Esophagus squamous epithelium (tissue), 5 donors: ENCODE data around the gene A3GALT2. TPM values are rescaled to one million over a fixed set of nuclear protein-coding genes. Genes with fewer than 3 reads are reported as not detected.
A peak's percentile ranks its signal among the peaks of the same experiment; 100 is the strongest.

Experiments used
- DNase-seq: peaks from one replicate; lab custom pipeline; 2025; lab: John Stamatoyannopoulos, UW
- H3K27ac ChIP-seq, 4 donors: fragments of 200-600 bp; sonication (generic); one replicate each; pipeline ENCODE4 v1.5.1; 2016 to 2019; ENCODE audit warnings: mild to moderate bottlenecking in 1 of 4
- H3K27me3 ChIP-seq, 4 donors: fragments of 200-600 bp; sonication (generic); 1 replicate in 3 of 4; 2 replicates in 1 of 4; pipeline versions ENCODE4 v1.5.1 to v1.6.0; 2017 to 2021; ENCODE audit warnings: antibody characterized with exemption in 1 of 4
- H3K36me3 ChIP-seq, 3 donors: fragments of 200-600 bp; sonication (generic); one replicate each; pipeline ENCODE4 v1.5.1; 2016 to 2019
- H3K4me1 ChIP-seq, 3 donors: fragments of 200-600 bp; sonication (generic); one replicate each; pipeline ENCODE4 v1.5.1; 2017 to 2019
- H3K4me3 ChIP-seq, 4 donors: fragments of 200-600 bp; sonication (generic); 1 replicate in 3 of 4; 2 replicates in 1 of 4; pipeline ENCODE4 v1.5.1; 2016 to 2019; ENCODE audit warnings: mild to moderate bottlenecking in 2 of 4, moderate library complexity in 1 of 4
- H3K9me3 ChIP-seq, 3 donors: fragments of 200-600 bp; sonication (generic); one replicate each; pipeline ENCODE4 v1.5.1; 2016 to 2019
- CTCF ChIP-seq, 6 experiments: fragments of 450-650 bp in 4 of 6; fragments of 200-600 bp in 2 of 6; sonication (generic) in 2 of 6; IDR thresholded peaks; one replicate each; pipeline ENCODE4 v1.5.1; 2016 to 2019; ENCODE audit warnings: antibody characterized with exemption in 6 of 6, mild to moderate bottlenecking in 4 of 6, moderate library complexity in 4 of 6
- POLR2A ChIP-seq, 4 donors: fragments of 450-650 bp; IDR thresholded peaks; one replicate each; pipeline ENCODE4 v1.6.1; 2017; ENCODE audit warnings: antibody characterized with exemption in 4 of 4, mild to moderate bottlenecking in 4 of 4, moderate library complexity in 3 of 4
- WGBS, 2 donors: methylation state at CpG; one replicate each; pipeline ENCODE4 v1.1.5; 2018; 5-methylcytosine and 5-hydroxymethylcytosine counted together
- intact Hi-C: fragments of 100-400 bp; cut with DNase I; formaldehyde crosslinking; loops from one replicate; pipeline ENCODE4 v1.15.0; 2022
- total RNA-seq, 4 donors: library from RNA; depleted of rRNA; stranded (reverse); fragments of >200 nt; gene quantifications; one replicate each; pipeline ENCODE4 v1.1.0, GENCODE V29; 2016
- donor health status: DM: yes; HTN: yes; CAD: no.

The A3GALT2 gene
- total RNA-seq, 4 donors from 2014 or later, result not detected

GRCh38 chr1:33330361-33330890 is 9.5 kb upstream of the A3GALT2 start:
- intact Hi-C loops, result no loop called here
- TF ChIP-seq POLR2A (IDR thresholded peaks at IDR 0.05) (no peak), CTCF (IDR thresholded peaks at IDR 0.05) (no peak)
- H3K27ac ChIP-seq, result peak overlapping the region in 1 of 4 donors; percentile 40
- no peak overlapping the region for H3K4me3 ChIP-seq
- H3K27me3 ChIP-seq, result no peaks in the 10 kb centered on the region
- peaks cover 19 to 95% (median 55%) of the 10 kb centered on the region in 3 donors for H3K4me1 ChIP-seq
- no peak for DNase-seq
- 83 to 100% methylated on average over 2 to 3 of the region's 3 CpGs for WGBS, 2 donors
- no peaks in the 10 kb centered on the region for H3K9me3 ChIP-seq
- H3K36me3 ChIP-seq, result peaks cover 50 to 94% (median 59%) of the 10 kb centered on the region in 3 donors

- Histone ChIP-seq H3K9me3 (no peaks in the 10 kb centered on the region), H3K36me3 (peaks cover 56 to 95% (median 64%) of the 10 kb centered on the region in 3 donors), H3K4me1 (peaks cover 12 to 88% (median 48%) of the 10 kb centered on the region in 3 donors), H3K27ac (peak overlapping the region in 2 of 4 donors; percentile 16 to 40), H3K27me3 (no peaks in the 10 kb centered on the region), H3K4me3 (no peak overlapping the region)
- intact Hi-C loops, result no loop called here
- TF ChIP-seq POLR2A (IDR thresholded peaks at IDR 0.05) (no peak), CTCF (IDR thresholded peaks at IDR 0.05) (no peak)
- WGBS, 2 donors, result 83 to 87% methylated on average over 12 to 16 of the region's 19 CpGs
- no peak for DNase-seq
Measured at GRCh38 chr1:33329600-33330305, 8.9 kb upstream of the A3GALT2 start.

GRCh38 chr1:33328817-33329216 is 7.9 kb upstream of the A3GALT2 start:
- whole genome bisulfite sequencing, 2 donors, result 83 to 91% methylated on average over 2 to 7 of the region's 12 CpGs
- H3K9me3 ChIP-seq, result no peaks in the 10 kb centered on the region
- H3K4me3 ChIP-seq, result no peak overlapping the region
- DNase-seq, result no peak
- H3K27me3 ChIP-seq, result no peaks in the 10 kb centered on the region
- H3K36me3 ChIP-seq, result peaks cover 66 to 100% (median 73%) of the 10 kb centered on the region in 3 donors
- peaks cover 4 to 79% (median 40%) of the 10 kb centered on the region in 3 donors for H3K4me1 ChIP-seq
- TF ChIP-seq POLR2A (IDR thresholded peaks at IDR 0.05) (no peak), CTCF (IDR thresholded peaks at IDR 0.05) (no peak)
- H3K27ac ChIP-seq, result peak overlapping the region in 3 of 4 donors; percentile 8 to 48 (median 16)
- intact Hi-C loops, result no loop called here

GRCh38 chr1:33327587-33328325 is 6.9 kb upstream of the A3GALT2 start:
- Histone ChIP-seq H3K27ac (peak overlapping the region in 3 of 4 donors; percentile 0 to 71 (median 16)), H3K36me3 (peaks cover 73 to 100% (median 83%) of the 10 kb centered on the region in 3 donors), H3K4me1 (peaks cover 0 to 68% (median 30%) of the 10 kb centered on the region in 3 donors), H3K9me3 (no peaks in the 10 kb centered on the region), H3K4me3 (no peak overlapping the region), H3K27me3 (no peaks in the 10 kb centered on the region)
- DNase-seq, result no peak
- intact Hi-C loops, result no loop called here
- TF ChIP-seq CTCF (IDR thresholded peaks at IDR 0.05) (no peak), POLR2A (IDR thresholded peaks at IDR 0.05) (no peak)
- WGBS, 2 donors, result 29 to 30% methylated on average over 9 of the region's 9 CpGs
